ENCODE measurements around the gene ROBO1.

- no peak for TF ChIP-seq CTCF (conservative IDR thresholded peaks at IDR 0.05; ENCODE audit: low read depth, low read length)
- no peak for TF ChIP-seq EZH2 (IDR thresholded peaks at IDR 0.05; ENCODE audit: low read length, unreplicated experiment)
- TF ChIP-seq EZH2phosphoT487 (IDR thresholded peaks at IDR 0.05; ENCODE audit: borderline replicate concordance, low read length), result no peak
These were observed 583.5 kb downstream of the ROBO1 start for GRCh38 chr3:79184251-79184650.

Data from PC-3 (cell line).